Fibroblast of villous mesenchyme (primary cell): ENCODE measurements around the gene RFX1. TPM values are rescaled to one million over a fixed set of nuclear protein-coding genes. Genes with fewer than 3 reads are reported as not detected.

ENCODE experiments used
- DNase-seq: peaks from one replicate; pipeline ENCODE4 v3.0.0-alpha.2; 2010; ENCODE audit warnings: low read depth
- H3K4me3 ChIP-seq: 2 replicates; pipeline ENCODE4 v1.5.1; 2011; ENCODE audit warnings: low read depth, mild to moderate bottlenecking, low read length
- total RNA-seq: library from RNA; depleted of rRNA; stranded (reverse); fragments of >200 nt; gene quantifications from 2 replicates; pipeline ENCODE4 v1.2.3, GENCODE V29; 2012
- TF ChIP-seq, protein P1 (sequence below): IDR thresholded peaks from 2 replicates; pipeline ENCODE4 v1.5.1; 2012; ENCODE audit warnings: low read depth, mild to moderate bottlenecking, low read length; ENCODE audit not compliant: insufficient read depth

RFX1 gene
- total RNA-seq, 1 donor, result 2.6 TPM

DNA sequence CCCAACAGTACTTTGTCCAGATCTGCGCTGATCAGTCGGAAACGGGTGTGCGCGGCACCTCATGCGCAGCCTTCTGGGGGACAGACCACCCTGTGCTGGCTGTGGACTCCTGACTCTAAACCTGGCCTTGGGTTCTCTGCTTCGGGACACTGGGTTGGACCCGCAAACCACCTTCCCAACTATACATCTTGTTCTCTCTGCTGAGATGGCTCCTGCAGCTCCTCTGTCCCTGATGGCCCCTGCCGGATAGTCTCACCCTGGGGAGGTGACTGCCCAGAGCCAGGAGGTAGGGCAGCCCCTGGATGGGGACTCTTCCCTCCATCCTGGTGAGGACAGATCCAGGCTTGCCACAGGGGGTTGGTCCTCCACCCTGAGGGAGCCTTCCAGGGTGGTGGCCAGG lies 23.3 kb downstream of the RFX1 start:
- no peak overlapping the region for H3K4me3 ChIP-seq
- no peak for DNase-seq
- TF ChIP-seq, protein P1, sequence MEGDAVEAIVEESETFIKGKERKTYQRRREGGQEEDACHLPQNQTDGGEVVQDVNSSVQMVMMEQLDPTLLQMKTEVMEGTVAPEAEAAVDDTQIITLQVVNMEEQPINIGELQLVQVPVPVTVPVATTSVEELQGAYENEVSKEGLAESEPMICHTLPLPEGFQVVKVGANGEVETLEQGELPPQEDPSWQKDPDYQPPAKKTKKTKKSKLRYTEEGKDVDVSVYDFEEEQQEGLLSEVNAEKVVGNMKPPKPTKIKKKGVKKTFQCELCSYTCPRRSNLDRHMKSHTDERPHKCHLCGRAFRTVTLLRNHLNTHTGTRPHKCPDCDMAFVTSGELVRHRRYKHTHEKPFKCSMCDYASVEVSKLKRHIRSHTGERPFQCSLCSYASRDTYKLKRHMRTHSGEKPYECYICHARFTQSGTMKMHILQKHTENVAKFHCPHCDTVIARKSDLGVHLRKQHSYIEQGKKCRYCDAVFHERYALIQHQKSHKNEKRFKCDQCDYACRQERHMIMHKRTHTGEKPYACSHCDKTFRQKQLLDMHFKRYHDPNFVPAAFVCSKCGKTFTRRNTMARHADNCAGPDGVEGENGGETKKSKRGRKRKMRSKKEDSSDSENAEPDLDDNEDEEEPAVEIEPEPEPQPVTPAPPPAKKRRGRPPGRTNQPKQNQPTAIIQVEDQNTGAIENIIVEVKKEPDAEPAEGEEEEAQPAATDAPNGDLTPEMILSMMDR, result no peak

DNA sequence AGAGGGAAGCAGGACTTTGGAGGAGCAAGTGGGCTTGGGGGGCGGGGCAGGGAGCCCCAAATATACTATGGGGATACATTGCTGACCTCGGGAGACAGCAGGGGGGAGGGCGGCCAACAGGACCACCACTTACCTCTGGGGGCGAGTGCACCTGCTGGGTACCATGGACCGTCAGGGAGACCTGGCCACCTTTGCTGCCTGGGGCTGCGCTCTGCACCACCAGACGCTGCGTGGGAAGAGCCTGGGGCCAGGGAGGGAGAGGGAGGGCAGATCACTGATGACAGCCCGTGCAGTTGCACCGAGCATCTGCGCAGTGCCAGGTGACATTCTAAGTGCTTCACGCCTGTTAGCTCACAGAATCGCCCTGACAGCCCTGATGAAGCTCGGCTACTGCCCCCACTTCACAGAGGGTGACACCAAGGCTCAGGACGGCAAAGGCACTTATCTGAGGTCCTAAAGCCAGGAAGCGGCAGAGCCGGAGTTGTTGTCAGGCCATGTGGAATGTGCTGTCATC lies 24.1 kb downstream of the RFX1 start:
- TF ChIP-seq, protein P1, result no peak
- H3K4me3 ChIP-seq, result no peak overlapping the region
- DNase-seq, result no peak

DNA sequence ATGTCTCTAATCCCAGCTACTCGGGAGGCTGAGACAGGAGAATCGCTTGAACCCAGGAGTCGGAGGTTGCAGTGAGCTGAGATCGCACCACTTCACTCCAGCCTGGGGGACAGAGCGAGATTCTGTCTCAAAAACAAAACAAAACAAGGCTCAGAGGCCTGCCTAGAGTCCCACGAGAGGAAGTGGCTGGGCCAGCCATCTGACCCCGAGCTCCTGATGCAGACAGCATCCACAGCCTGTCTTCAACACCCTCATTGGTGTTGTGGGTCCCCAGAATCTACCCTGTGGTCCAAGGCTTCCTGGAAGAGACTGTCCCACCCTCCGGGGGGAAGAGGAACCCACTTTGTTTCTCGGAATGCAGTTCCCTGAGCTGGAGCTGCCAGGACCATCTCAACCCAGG lies 24.7 kb downstream of the RFX1 start:
- TF ChIP-seq, protein P1, result no peak
- no peak for DNase-seq
- no peak overlapping the region for H3K4me3 ChIP-seq

DNA sequence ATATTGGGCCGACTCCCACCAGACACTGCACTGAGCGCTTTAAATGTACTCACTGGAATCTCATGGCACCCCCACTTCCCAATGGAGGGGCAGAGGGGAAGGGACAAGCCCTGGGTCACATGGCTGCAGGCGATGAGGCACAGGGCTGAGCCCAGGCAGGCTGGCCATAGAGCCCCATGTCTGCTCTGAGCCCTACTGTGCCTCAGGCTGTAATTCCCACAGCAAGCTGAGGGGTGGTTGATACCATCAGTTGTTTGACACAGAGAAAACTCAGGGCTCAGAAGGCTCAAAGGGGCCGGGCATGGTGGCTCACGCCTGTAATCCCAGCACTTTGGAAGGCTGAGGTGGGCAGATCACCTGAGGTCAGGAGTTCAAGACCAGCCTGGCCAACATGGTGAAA lies 25.1 kb downstream of the RFX1 start:
- no peak for DNase-seq
- TF ChIP-seq, protein P1, result no peak
- no peak overlapping the region for H3K4me3 ChIP-seq

DNA sequence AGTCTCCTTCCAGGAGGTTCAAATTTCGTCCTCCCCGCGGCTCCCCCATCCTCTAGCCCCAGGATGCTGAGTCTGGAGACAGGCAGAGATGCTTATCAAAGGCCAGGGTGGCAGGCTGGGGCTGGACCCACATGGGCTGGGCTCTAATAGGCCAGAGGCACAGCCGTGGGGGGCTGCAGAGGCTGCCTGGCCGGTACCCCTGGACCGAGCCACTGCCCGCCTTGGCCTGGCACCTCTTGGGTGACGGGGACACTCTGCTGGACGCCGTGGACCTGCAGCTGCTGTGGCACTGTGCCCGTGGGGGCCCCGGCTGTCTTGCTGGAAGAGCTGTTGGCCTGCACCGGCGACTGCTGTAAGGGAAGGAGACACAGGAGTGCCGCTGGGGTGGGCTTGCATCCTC lies 25.8 kb downstream of the RFX1 start:
- TF ChIP-seq, protein P1, result no peak
- no peak overlapping the region for H3K4me3 ChIP-seq
- DNase-seq, result no peak

DNA sequence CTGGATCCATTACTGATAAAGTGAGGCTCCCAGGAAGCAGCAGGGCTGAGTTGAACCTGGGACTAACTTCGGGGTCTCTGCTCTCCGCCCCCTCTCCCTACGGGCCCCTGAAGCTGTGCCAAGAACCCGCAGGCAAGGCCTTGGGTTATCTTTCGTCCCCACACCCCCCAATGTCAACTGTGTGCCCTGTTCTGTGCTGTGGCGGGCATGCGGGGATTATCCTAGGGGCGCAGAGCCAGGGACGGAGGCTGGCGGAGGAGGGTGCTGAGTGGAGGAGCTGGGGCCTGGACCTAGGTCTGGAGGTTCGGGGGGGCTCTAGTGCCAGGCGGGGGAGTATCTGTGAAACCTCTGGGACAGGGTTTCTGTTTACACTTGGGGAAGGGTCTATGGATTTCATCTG lies 26.4 kb downstream of the RFX1 start:
- no peak for DNase-seq
- no peak overlapping the region for H3K4me3 ChIP-seq
- TF ChIP-seq, protein P1, result no peak

DNA sequence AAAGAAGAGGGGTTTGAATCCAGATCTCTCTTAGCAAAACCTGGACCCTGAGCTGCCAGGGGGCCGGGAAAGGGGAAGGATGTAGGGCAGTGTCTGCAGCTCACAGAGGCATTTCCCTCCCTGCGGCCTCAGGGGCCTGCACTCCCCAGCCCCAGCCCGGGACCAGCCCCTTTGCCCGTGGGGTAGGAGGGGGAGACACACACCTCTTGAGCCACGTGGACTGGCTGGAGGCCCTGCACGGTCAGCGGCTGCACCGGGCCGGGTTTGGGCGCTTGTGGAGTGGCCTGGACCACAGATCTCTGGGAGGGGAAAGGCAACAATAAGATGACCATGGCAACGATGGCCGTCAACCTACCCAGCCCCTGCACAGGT lies 26.9 kb downstream of the RFX1 start:
- peak overlapping the region; percentile 40 for H3K4me3 ChIP-seq
- TF ChIP-seq, protein P1, result no peak
- DNase-seq, result no peak
